Right atrium auricular region (tissue), 2 donors: ENCODE data around the gene NBAS. TPM values are rescaled to one million over a fixed set of nuclear protein-coding genes. Genes with fewer than 3 reads are reported as not detected.

Source experiments
- DNase-seq: peaks from one replicate; pipeline ENCODE4 v3.0.0-alpha.2; 2019; ENCODE audit warnings: low spot score
- H3K27ac ChIP-seq, 2 donors: fragments of 200-600 bp; sonication (generic); 1 replicate in 1 of 2; 2 replicates in 1 of 2; pipeline ENCODE4 v1.5.1; 2016 to 2019
- H3K27me3 ChIP-seq, 2 donors: fragments of 200-600 bp; sonication (generic); one replicate each; pipeline versions ENCODE4 v1.5.1 to v1.6.0; 2017 to 2019
- H3K36me3 ChIP-seq: fragments of 200-600 bp; sonication (generic); one replicate; pipeline ENCODE4 v1.5.1; 2016
- H3K4me1 ChIP-seq, 2 donors: fragments of 200-600 bp; sonication (generic); one replicate each; pipeline versions ENCODE4 v1.5.1 to v1.6.0; 2017 to 2019
- H3K4me3 ChIP-seq, 2 donors: fragments of 200-600 bp; sonication (generic); 1 replicate in 1 of 2; 2 replicates in 1 of 2; pipeline ENCODE4 v1.5.1; 2017 to 2019; ENCODE audit warnings: mild to moderate bottlenecking in 1 of 2, moderate library complexity in 1 of 2
- H3K9me3 ChIP-seq, 2 donors: fragments of 200-600 bp; sonication (generic); one replicate each; pipeline ENCODE4 v1.5.1; 2019
- CTCF ChIP-seq, 2 donors: fragments of 200-600 bp; sonication (generic); IDR thresholded peaks; one replicate each; pipeline ENCODE4 v1.5.1; 2019; ENCODE audit warnings: antibody characterized with exemption in 2 of 2
- total RNA-seq, 2 donors: library from RNA; depleted of rRNA; stranded (reverse); fragments of >200 nt; gene quantifications; one replicate each; pipeline ENCODE4 v1.1.0, GENCODE V29; 2016

NBAS gene
- total RNA-seq, 2 donors from 2014 or later, result 31.1 to 39.1 TPM

GRCh38 chr2:15560140-15560987 lies 770 bp downstream of the NBAS start:
- Histone ChIP-seq H3K9me3 (no peaks in the 10 kb centered on the region), H3K36me3 (peaks cover 3% of the 10 kb centered on the region), H3K27me3 (no peaks in the 10 kb centered on the region), H3K4me1 (peaks cover 0 to 26% of the 10 kb centered on the region in 2 donors), H3K27ac (peak overlapping the region; percentile 77 to 88), H3K4me3 (peak overlapping the region; percentile 92 to 93)
- DNase-seq, result no peak
- no peak for TF ChIP-seq CTCF (IDR thresholded peaks at IDR 0.05)

DNA sequence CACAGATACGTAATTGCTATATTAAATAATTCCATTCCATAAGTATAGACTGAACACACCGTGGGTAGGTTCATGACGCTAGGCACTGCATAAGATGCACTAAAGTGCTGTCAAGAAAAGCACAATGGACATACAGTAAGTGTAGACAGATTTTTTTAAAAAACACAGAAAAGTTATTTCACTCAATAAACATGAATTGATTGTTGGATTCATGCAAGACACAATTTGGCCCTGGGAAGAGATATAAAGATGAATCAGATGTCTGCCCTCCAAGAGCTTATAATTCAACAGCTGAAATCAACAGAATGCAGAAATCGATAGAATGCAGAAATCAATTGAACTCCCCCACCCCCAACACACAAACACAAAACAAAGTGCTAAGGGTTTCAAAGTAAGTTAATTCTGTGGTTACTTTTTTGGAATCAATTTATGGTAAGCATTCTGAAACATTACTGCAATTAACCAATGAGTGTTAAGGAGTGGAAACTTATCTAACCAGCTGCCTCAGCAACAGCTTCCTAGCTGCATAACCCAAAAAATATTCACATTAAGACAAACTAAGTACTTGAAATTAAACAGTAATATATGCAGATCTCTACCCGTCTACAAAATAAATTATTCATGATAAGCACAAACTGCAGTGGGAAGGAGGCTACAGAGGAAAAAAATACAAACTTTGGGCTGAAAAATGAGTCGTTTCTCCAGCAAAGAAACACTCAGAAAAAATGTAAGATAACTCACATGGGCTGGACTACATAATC lies 1.6 kb downstream of the NBAS start:
- peaks cover 6% of the 10 kb centered on the region for H3K36me3 ChIP-seq
- peaks cover 0 to 26% of the 10 kb centered on the region in 2 donors for H3K4me1 ChIP-seq
- no peak overlapping the region for H3K27ac ChIP-seq
- no peaks in the 10 kb centered on the region for H3K27me3 ChIP-seq
- DNase-seq, result no peak
- H3K9me3 ChIP-seq, result no peaks in the 10 kb centered on the region
- peak overlapping the region; percentile 92 to 93 for H3K4me3 ChIP-seq
- no peak for TF ChIP-seq CTCF (IDR thresholded peaks at IDR 0.05)

DNA sequence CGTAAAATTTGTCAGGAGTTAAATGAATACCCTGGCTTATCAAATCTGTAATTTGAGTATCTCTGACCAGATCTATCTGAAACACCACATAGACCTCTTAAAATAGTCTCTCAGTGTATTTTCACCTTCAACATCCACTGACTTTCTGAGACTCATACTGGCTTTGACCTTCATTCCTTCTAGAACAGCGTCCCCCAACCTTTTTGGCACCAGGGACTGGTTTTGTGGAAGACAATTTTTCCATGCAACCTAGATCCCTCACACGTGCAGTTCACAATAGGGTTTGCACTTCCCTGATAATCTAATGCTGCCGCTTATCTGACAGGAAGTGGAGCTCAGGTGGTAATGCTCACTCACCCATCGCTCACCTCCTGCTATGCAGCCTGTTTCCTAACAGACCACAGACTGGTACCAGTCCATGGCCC lies 3.2 kb downstream of the NBAS start:
- Histone ChIP-seq H3K9me3 (no peaks in the 10 kb centered on the region), H3K27ac (no peak overlapping the region), H3K27me3 (no peaks in the 10 kb centered on the region), H3K36me3 (peaks cover 6% of the 10 kb centered on the region), H3K4me1 (peaks cover 0 to 26% of the 10 kb centered on the region in 2 donors), H3K4me3 (no peak overlapping the region)
- DNase-seq, result no peak
- TF ChIP-seq CTCF (IDR thresholded peaks at IDR 0.05), result no peak

DNA sequence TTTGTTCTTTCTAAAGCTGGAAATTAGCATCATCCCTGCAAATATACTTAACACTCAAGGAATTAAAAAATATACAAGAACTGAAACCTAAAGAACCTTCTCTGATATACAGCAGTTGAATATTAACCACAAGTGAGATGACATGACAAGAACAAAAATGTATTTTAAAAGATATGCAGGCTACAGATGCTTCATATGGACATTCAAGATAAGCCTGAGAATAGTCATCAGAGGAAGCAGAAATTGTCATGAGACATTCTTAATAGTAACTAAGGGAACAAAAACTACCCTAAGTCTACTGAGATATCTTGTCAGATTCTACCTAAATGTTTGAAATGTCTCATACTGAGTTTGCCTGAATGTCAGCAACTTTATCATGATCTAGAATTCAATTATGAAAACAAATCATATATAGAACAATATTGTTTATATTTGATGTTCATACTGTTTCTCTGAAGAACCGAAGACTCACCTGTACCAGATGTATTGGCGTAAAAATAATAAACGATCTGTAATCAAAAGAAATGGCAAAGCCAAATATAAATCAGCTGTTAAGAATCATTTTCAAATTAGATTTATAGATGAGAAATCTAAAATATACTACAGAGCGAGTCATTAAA lies 4.7 kb downstream of the NBAS start:
- Histone ChIP-seq H3K27ac (no peak overlapping the region), H3K9me3 (no peaks in the 10 kb centered on the region), H3K36me3 (peaks cover 6% of the 10 kb centered on the region), H3K27me3 (no peaks in the 10 kb centered on the region), H3K4me1 (peaks cover 0 to 26% of the 10 kb centered on the region in 2 donors), H3K4me3 (no peak overlapping the region)
- no peak for DNase-seq
- TF ChIP-seq CTCF (IDR thresholded peaks at IDR 0.05), result no peak

- Histone ChIP-seq H3K4me3 (no peak overlapping the region), H3K9me3 (no peaks in the 10 kb centered on the region), H3K27me3 (no peaks in the 10 kb centered on the region), H3K27ac (no peak overlapping the region), H3K4me1 (peaks cover 0 to 26% of the 10 kb centered on the region in 2 donors), H3K36me3 (peaks cover 6% of the 10 kb centered on the region)
- no peak for TF ChIP-seq CTCF (IDR thresholded peaks at IDR 0.05)
- DNase-seq, result no peak
Observed at GRCh38 chr2:15555760-15556193, 5.4 kb downstream of the NBAS start.
